ENCODE measurements around the gene DDIAS.

The DDIAS gene

DNA sequence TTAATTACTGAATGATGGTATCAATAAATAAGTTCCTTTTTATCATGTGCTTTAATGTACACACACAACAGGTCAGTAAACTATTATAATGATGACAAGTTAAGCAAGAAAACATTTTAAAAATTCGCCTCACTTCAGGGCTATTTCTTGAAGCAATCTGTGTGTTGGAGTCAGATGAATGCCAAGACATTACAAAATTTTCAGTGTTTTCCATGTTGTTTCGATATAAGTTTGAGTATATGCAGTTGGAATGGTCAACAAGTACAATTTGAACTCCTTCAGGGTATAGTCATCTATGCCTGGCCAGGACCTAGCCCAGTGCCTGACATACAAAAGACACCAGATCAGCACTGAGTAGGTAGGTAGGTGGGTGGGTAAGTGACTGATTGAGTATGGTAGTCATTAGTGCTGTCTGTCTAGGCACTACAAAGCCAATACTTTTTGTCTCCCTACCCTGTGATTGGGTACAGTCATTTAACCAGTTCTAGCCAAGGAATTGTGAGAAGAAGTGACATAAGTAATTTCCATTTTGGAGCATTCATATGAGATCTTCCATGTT is 8.8 kb upstream of the DDIAS start:
- Histone ChIP-seq H3K27ac (ENCODE audit: low read length) (no peak overlapping the region), H3K9me3 (ENCODE audit: control insufficient read depth, low read depth, low read length) (no peaks in the 10 kb centered on the region), H3K27me3 (ENCODE audit: control insufficient read depth, insufficient read depth, low read length) (no peaks in the 10 kb centered on the region), H3K4me3 (ENCODE audit: low read length) (no peak overlapping the region), H3K4me1 (ENCODE audit: control insufficient read depth, low read depth, low read length) (no peaks in the 10 kb centered on the region), H3K36me3 (ENCODE audit: control insufficient read depth, low read depth, low read length) (no peaks in the 10 kb centered on the region), H3K9ac (ENCODE audit: low read length) (no peak overlapping the region)

DNA sequence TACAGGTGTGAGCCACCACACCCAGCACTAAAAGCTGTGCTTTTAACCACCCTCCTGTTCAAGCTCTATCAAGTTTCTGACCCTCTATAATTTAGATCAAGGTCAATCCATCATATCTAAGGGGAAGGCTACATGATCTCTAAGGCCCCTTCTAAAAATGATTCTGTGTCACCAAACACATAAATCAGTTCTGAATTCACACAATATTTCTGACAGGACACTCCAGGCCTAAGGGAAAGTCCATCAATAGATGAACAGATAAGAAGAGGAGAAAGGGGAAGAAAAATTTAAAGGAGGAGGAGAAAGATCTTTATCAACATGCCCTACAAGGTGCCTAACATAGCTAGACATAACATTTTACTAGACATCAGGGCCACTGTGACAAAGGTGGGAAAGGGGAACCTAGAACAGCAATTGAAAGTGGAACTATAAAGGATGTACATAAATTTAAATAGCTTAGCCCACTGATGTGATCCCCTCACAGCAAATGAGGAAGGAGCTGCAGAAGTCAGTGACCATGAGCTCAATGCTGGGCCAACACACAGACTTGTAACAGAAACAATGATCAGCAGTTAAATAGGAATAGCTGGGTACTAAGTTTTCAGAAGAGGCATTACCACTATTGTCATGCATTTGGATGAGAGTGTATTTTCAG is 6.0 kb upstream of the DDIAS start:
- no peaks in the 10 kb centered on the region for H3K27me3 ChIP-seq (ENCODE audit: control insufficient read depth, insufficient read depth, low read length)
- H3K9ac ChIP-seq (ENCODE audit: low read length) = no peak overlapping the region
- peaks cover 8% of the 10 kb centered on the region for H3K4me1 ChIP-seq (ENCODE audit: control insufficient read depth, low read depth, low read length)
- H3K27ac ChIP-seq (ENCODE audit: low read length) = no peak overlapping the region
- H3K4me3 ChIP-seq (ENCODE audit: low read length) = no peak overlapping the region
- no peaks in the 10 kb centered on the region for H3K36me3 ChIP-seq (ENCODE audit: control insufficient read depth, low read depth, low read length)
- no peaks in the 10 kb centered on the region for H3K9me3 ChIP-seq (ENCODE audit: control insufficient read depth, low read depth, low read length)

DNA sequence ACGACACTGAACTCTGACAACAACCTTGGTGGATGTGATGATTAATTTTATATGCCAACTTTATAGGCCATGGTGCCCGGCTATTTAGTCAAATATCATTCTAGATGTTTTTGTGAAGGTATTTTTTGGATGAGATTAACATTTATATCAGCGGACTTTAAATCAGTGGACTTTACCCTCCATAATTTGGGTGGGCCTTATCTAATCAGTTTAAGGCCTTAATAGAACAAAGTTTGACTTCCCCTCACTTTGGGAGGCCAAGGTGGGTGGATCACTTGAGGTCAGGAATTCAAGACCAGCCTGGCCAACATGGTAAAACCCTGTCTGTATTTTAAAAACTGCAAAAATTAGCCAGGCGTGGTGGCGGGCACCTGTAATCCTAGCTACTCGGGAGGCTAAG is 5.4 kb upstream of the DDIAS start:
- H3K4me1 ChIP-seq (ENCODE audit: control insufficient read depth, low read depth, low read length) = peaks cover 8% of the 10 kb centered on the region
- H3K4me3 ChIP-seq (ENCODE audit: low read length) = no peak overlapping the region

DNA sequence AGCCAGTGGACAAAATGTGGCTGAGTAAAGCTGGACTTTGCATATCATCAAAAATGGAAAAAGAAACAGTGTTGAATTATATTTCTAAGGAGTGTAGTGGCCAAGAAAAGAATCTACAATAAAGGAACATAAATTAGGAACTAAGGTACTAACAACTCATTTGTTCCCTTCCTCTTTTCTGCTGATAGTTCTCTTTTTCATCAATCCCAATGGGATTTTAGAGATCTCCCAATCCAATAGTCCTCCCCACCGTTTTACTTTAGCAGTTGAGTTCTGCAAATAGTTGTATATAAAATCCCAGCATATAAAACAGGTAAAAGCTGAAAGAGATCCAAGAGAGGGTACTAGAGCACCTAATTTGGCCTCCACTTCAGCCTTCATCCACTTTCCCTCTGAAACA is 3.3 kb upstream of the DDIAS start:
- H3K4me1 ChIP-seq (ENCODE audit: control insufficient read depth, low read depth, low read length) = peaks cover 15% of the 10 kb centered on the region
- no peak overlapping the region for H3K4me3 ChIP-seq (ENCODE audit: low read length)
- H3K27me3 ChIP-seq (ENCODE audit: control insufficient read depth, insufficient read depth, low read length) = no peaks in the 10 kb centered on the region
- no peaks in the 10 kb centered on the region for H3K36me3 ChIP-seq (ENCODE audit: control insufficient read depth, low read depth, low read length)
- no peak overlapping the region for H3K27ac ChIP-seq (ENCODE audit: low read length)
- H3K9me3 ChIP-seq (ENCODE audit: control insufficient read depth, low read depth, low read length) = no peaks in the 10 kb centered on the region
- no peak overlapping the region for H3K9ac ChIP-seq (ENCODE audit: low read length)

More for the DNA sequence above, 5.4 kb upstream of the DDIAS start:
- Histone ChIP-seq H3K27me3 (ENCODE audit: control insufficient read depth, insufficient read depth, low read length) (no peaks in the 10 kb centered on the region), H3K36me3 (ENCODE audit: control insufficient read depth, low read depth, low read length) (no peaks in the 10 kb centered on the region), H3K9me3 (ENCODE audit: control insufficient read depth, low read depth, low read length) (no peaks in the 10 kb centered on the region), H3K9ac (ENCODE audit: low read length) (no peak overlapping the region), H3K27ac (ENCODE audit: low read length) (no peak overlapping the region)

DNA sequence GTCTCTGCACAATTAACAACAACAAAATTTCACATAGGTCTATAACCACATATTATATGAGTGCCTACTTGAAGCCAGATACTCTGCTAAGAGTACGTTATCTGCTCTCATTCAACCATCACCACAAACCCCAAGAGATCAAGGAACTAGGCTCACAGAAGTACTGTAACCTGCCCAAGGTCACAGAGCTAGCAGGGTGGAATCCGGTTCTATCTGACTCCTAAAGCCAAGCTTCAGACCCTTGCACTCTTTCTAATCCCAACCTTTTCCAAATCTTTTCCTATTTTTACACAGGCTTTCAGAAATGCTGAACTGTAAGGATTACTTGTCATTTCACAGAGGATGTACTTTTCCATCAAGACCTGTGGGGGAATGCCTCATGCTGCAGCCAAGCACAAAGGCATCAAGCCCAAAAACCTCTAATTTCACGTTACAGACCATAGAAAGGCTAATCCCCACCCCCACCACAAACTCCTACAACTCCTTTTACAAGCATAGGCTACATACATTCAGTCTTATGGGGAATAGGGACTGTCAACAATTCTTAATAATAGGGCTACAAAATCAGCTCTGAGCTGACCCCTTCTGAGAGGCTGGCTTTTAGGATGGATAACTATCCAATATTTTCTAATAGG is 2.2 kb upstream of the DDIAS start:
- Histone ChIP-seq H3K9me3 (ENCODE audit: control insufficient read depth, low read depth, low read length) (no peaks in the 10 kb centered on the region), H3K27ac (ENCODE audit: low read length) (no peak overlapping the region), H3K4me3 (ENCODE audit: low read length) (peak overlapping the region; percentile 92), H3K27me3 (ENCODE audit: control insufficient read depth, insufficient read depth, low read length) (no peaks in the 10 kb centered on the region), H3K36me3 (ENCODE audit: control insufficient read depth, low read depth, low read length) (no peaks in the 10 kb centered on the region), H3K4me1 (ENCODE audit: control insufficient read depth, low read depth, low read length) (peaks cover 15% of the 10 kb centered on the region), H3K9ac (ENCODE audit: low read length) (peak overlapping the region; percentile 83)

DNA sequence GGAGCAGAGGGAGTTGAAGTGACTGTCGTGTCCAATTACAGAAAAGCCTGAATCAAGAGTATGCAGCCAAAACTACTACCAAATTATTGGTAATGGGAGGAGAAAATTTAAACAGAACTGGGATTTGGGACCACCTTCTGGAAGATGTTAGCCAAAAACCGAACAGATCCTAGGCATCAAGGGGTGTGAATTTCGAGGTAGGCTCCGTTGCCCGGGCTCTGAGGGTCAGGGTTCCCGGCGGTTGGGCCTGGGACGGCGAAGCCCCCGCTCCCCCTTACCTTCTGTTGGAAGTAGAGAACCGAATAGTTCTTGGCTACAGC is 1.6 kb upstream of the DDIAS start:
- H3K4me3 ChIP-seq (ENCODE audit: low read length) = peak overlapping the region; percentile 92
- H3K27ac ChIP-seq (ENCODE audit: low read length) = peak overlapping the region; percentile 55
- H3K9me3 ChIP-seq (ENCODE audit: control insufficient read depth, low read depth, low read length) = no peaks in the 10 kb centered on the region
- H3K27me3 ChIP-seq (ENCODE audit: control insufficient read depth, insufficient read depth, low read length) = no peaks in the 10 kb centered on the region
- H3K4me1 ChIP-seq (ENCODE audit: control insufficient read depth, low read depth, low read length) = peaks cover 15% of the 10 kb centered on the region
- no peaks in the 10 kb centered on the region for H3K36me3 ChIP-seq (ENCODE audit: control insufficient read depth, low read depth, low read length)
- H3K9ac ChIP-seq (ENCODE audit: low read length) = peak overlapping the region; percentile 83

DNA sequence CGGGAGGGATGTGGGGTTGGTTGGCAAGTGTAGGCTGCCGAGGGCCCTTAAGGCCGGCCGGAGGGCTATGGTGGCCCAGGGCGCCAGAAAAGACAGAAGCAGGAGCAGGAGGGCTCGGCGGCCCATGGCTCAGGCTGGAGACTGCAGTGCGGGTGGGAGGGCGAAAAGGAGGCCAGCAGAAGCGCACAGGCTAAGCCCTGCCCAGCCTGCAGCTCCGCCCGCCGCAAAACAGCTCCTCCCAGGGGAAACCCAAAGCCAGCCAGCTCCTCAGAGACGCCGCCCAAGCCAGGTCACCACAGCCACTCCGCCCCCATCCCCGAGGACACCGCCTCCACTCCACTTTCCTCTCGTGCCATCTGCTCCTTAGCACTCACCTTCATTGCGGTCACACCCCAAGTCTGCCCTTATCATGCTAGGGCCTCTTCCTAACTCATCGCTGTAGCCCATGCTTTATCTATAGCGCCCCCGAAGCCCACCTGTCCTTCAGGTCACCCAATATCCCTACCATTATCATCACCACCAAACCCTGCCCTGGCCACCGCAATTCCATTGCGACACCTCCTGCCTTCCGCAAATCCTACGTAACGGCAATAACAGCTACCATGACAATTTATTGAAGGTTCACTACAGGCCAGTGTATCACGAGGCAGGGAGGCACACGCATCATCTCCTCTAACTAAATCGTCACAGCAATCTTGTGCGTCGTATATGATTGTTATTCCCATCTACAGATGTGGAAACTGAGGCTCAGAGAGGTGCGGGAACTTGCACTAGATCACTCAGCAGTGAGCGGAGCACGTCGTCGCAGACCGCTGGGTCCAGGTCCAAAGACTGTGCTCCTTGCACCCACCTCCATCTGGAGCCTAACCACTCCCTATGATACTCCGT is 1.0 kb upstream of the DDIAS start, which contains the start of gene PRCP:
PRCP (minus strand) TSS at position 154 of the 888 bp plus-strand sequence; CDS start at position 126, 28 bp downstream.
- peak within 1 kb of the TSS; percentile 55 for H3K27ac ChIP-seq (ENCODE audit: low read length)
- peak within 1 kb of the TSS; percentile 86 for H3K9ac ChIP-seq (ENCODE audit: low read length)
- no peaks in the 10 kb centered on the region for H3K27me3 ChIP-seq (ENCODE audit: control insufficient read depth, insufficient read depth, low read length)
- H3K4me1 ChIP-seq (ENCODE audit: control insufficient read depth, low read depth, low read length) = peaks cover 15% of the 10 kb centered on the region
- peak within 1 kb of the TSS; percentile 92 for H3K4me3 ChIP-seq (ENCODE audit: low read length)
- H3K9me3 ChIP-seq (ENCODE audit: control insufficient read depth, low read depth, low read length) = no peaks in the 10 kb centered on the region
- H3K36me3 ChIP-seq (ENCODE audit: control insufficient read depth, low read depth, low read length) = no peaks in the 10 kb centered on the region

DNA sequence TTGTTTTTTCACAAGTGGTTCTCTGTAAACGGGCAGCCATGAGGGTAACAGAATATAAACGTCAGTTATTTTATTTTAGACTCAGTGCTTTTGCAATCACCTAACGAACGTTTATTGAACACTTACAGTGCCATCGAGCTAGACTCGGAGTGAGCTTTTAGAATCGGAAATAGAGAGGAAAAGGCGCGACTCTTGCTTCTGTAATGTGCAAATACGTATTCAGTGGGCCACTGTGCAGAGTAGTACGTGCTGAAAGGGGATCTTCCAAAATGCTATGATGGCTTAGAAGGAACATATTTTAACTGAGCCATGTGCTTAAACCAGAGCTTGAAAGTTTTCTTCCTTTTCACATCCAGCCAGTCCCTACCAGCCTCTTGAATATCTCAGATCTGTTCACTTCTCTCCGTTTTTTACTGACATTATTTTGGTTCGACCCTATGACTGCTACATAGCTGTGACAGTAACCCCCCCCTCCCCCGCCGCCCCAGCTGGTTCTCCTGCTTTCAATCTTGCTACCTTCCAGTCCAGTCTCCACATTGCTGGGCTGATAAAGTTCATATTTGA is 468 bp downstream of the DDIAS start:
- peak overlapping the region; percentile 92 for H3K4me3 ChIP-seq (ENCODE audit: low read length)
- H3K27me3 ChIP-seq (ENCODE audit: control insufficient read depth, insufficient read depth, low read length) = no peaks in the 10 kb centered on the region
- H3K9me3 ChIP-seq (ENCODE audit: control insufficient read depth, low read depth, low read length) = no peaks in the 10 kb centered on the region
- no peaks in the 10 kb centered on the region for H3K36me3 ChIP-seq (ENCODE audit: control insufficient read depth, low read depth, low read length)
- H3K27ac ChIP-seq (ENCODE audit: low read length) = peak overlapping the region; percentile 63
- H3K9ac ChIP-seq (ENCODE audit: low read length) = peak overlapping the region; percentile 86
- H3K4me1 ChIP-seq (ENCODE audit: control insufficient read depth, low read depth, low read length) = peaks cover 15% of the 10 kb centered on the region

DNA sequence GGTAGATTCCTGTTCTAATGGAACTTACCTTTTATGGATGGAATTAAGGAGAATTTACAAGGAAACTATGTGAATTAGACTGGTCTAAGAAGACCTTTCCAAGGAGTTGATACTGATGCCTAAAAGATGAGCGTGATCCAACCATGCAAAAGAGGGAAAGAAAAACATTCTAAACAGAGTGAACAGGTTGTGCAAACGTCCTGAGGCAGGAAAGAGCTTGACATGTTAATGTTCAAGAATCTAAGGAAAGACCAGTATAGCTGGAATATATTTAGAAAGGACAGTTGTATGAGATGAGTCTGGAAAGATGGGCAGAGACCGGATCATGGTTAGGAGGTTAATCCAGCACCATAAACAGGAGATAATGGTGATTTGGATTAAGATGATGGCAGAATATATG is 1.3 kb downstream of the DDIAS start:
- H3K27ac ChIP-seq (ENCODE audit: low read length) = no peak overlapping the region
- no peaks in the 10 kb centered on the region for H3K9me3 ChIP-seq (ENCODE audit: control insufficient read depth, low read depth, low read length)
- H3K27me3 ChIP-seq (ENCODE audit: control insufficient read depth, insufficient read depth, low read length) = no peaks in the 10 kb centered on the region
- H3K9ac ChIP-seq (ENCODE audit: low read length) = peak overlapping the region; percentile 86
- no peaks in the 10 kb centered on the region for H3K36me3 ChIP-seq (ENCODE audit: control insufficient read depth, low read depth, low read length)
- peak overlapping the region; percentile 92 for H3K4me3 ChIP-seq (ENCODE audit: low read length)
- H3K4me1 ChIP-seq (ENCODE audit: control insufficient read depth, low read depth, low read length) = peaks cover 18% of the 10 kb centered on the region

DNA sequence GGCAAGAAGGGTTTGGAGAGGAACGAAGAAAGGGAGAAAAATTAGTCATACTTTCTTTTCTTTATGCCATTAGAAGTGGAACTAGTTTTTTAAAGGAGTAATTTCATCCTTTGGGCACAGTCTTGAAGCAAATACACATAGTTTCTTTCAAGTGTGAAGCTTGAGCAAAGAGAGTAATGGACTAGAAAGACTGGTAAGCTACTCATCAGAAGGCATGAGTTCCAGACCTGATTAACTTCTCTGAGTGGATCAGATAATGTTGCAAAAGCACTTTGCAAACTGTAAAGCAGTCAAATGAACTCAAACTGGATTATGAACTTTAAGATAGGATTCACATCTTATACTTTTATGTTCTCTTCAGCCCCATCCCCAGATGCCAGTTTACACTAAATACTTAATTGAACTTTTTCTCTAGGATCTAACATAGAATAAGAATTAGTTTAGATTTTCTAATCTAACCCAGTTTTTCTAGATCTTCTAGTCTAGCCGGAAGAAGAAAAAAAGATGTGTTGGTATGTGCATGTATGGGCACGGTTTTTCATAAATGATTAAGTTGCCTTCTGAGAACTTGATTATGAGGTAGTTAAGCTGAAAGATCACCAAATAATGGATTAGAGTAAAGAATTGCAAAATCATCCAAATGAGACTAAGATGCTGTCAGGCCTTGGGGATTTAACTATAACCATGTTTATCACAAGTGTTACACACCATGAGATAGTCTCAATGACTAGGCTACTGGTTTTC is 2.5 kb downstream of the DDIAS start:
- H3K27ac ChIP-seq (ENCODE audit: low read length) = no peak overlapping the region
- H3K9ac ChIP-seq (ENCODE audit: low read length) = no peak overlapping the region
- no peaks in the 10 kb centered on the region for H3K36me3 ChIP-seq (ENCODE audit: control insufficient read depth, low read depth, low read length)
- H3K27me3 ChIP-seq (ENCODE audit: control insufficient read depth, insufficient read depth, low read length) = no peaks in the 10 kb centered on the region
- H3K9me3 ChIP-seq (ENCODE audit: control insufficient read depth, low read depth, low read length) = no peaks in the 10 kb centered on the region
- peaks cover 27% of the 10 kb centered on the region for H3K4me1 ChIP-seq (ENCODE audit: control insufficient read depth, low read depth, low read length)
- H3K4me3 ChIP-seq (ENCODE audit: low read length) = no peak overlapping the region

DNA sequence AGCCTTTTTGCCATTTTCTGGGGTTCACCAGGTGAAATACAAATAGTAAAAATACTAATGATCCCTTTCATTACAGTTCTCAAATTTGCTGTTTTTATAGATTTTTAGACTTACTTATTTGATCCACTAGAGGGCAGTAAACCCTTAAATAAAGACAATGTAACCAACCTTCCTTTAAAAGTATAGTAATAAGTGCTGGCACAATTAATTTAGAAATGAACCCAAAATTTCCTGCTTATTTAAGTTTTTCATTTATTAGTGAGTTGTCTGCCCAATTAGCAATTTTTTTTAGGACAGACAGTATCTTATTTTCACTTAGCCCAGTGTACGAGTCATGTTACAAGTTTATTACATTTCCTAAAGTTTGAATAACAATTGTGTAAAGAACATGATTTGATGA is 4.7 kb downstream of the DDIAS start:
- Histone ChIP-seq H3K27me3 (ENCODE audit: control insufficient read depth, insufficient read depth, low read length) (no peaks in the 10 kb centered on the region), H3K27ac (ENCODE audit: low read length) (no peak overlapping the region), H3K9ac (ENCODE audit: low read length) (no peak overlapping the region), H3K4me1 (ENCODE audit: control insufficient read depth, low read depth, low read length) (peaks cover 27% of the 10 kb centered on the region), H3K4me3 (ENCODE audit: low read length) (no peak overlapping the region), H3K36me3 (ENCODE audit: control insufficient read depth, low read depth, low read length) (peaks cover 2% of the 10 kb centered on the region), H3K9me3 (ENCODE audit: control insufficient read depth, low read depth, low read length) (no peaks in the 10 kb centered on the region)
